RKO (cell line): ENCODE measurements around the gene MAIP1.
"Not testable (repeated sequence)": the region's sequence is repeated elsewhere in the genome, so short reads cannot be mapped to it uniquely, and the experiment has no call there.

Experiments
- DNase-seq: peaks from one replicate; pipeline ENCODE4 v3.0.0-alpha.2; 2016; ENCODE audit warnings: low spot score

Gene MAIP1

GRCh38 chr2:199955339-199956061 is at the start of gene MAIP1, which contains the start of gene TYW5:
Gene MAIP1 (plus strand): TSS chr2:199955582. CDS start chr2:199955799, 217 bp downstream.
Gene TYW5 (minus strand): TSS chr2:199955491. CDS start chr2:199955470, 21 bp downstream.
- DNase-seq = peak; percentile 84

GRCh38 chr2:199907008-199907714 is 48.2 kb upstream of the MAIP1 start:
- DNase-seq = no peak

GRCh38 chr2:199910338-199911051 is 44.9 kb upstream of the MAIP1 start:
- peak; percentile 5 for DNase-seq

GRCh38 chr2:199911052-199911876 is 44.1 kb upstream of the MAIP1 start, which contains the start of gene C2orf69:
Gene C2orf69 (plus strand): TSS chr2:199911293. CDS start chr2:199911439, 146 bp downstream.
- peak; percentile 97 for DNase-seq

GRCh38 chr2:199911877-199912161 is 43.6 kb upstream of the MAIP1 start:
- peak; percentile 58 for DNase-seq

GRCh38 chr2:199912553-199913114 is 42.7 kb upstream of the MAIP1 start:
- DNase-seq = not testable (repeated sequence)

- DNase-seq = no peak
Observed at GRCh38 chr2:199914372-199914958, 40.9 kb upstream of the MAIP1 start.

- DNase-seq = no peak
Observed at GRCh38 chr2:199916980-199917379, 38.4 kb upstream of the MAIP1 start.

- DNase-seq = no peak
Observed at GRCh38 chr2:199922856-199923255, 32.5 kb upstream of the MAIP1 start.

- no peak for DNase-seq
Observed at GRCh38 chr2:199923924-199924323, 31.5 kb upstream of the MAIP1 start.

- no peak for DNase-seq
Observed at GRCh38 chr2:199926806-199927205, 28.6 kb upstream of the MAIP1 start.

GRCh38 chr2:199928226-199928625 is 27.2 kb upstream of the MAIP1 start:
- DNase-seq = no peak

- DNase-seq = no peak
Observed at GRCh38 chr2:199928626-199929025, 26.8 kb upstream of the MAIP1 start.

- no peak for DNase-seq
Observed at GRCh38 chr2:199929262-199929661, 26.1 kb upstream of the MAIP1 start.

- DNase-seq = no peak
Observed at GRCh38 chr2:199932312-199932855, 23.0 kb upstream of the MAIP1 start.

- DNase-seq = no peak
Observed at GRCh38 chr2:199933466-199933865, 21.9 kb upstream of the MAIP1 start.

GRCh38 chr2:199936554-199936953 is 18.8 kb upstream of the MAIP1 start:
- DNase-seq = no peak

GRCh38 chr2:199940373-199940772 is 15.0 kb upstream of the MAIP1 start:
- peak; percentile 80 for DNase-seq

- DNase-seq = no peak
Observed at GRCh38 chr2:199943373-199943772, 12.0 kb upstream of the MAIP1 start.

- no peak for DNase-seq
Observed at GRCh38 chr2:199946196-199946595, 9.2 kb upstream of the MAIP1 start.

GRCh38 chr2:199946836-199947235 is 8.5 kb upstream of the MAIP1 start:
- no peak for DNase-seq
